ENCODE results near the gene PHB1. TPM values are rescaled to one million over a fixed set of nuclear protein-coding genes. Genes with fewer than 3 reads are reported as not detected.

Gene PHB1
- 100 to 1,000 TPM; 203 to 215 TPM for total RNA-seq
- long read RNA-seq, transcript PHB-201 (7 exons, 1,832 nt) = major isoform, 122 of 132 reads
- long read RNA-seq, partial matches to known transcripts = 4 of 132 reads
- long read RNA-seq, other reads (novel, unspliced or antisense) = 4 of 132 reads

DNA sequence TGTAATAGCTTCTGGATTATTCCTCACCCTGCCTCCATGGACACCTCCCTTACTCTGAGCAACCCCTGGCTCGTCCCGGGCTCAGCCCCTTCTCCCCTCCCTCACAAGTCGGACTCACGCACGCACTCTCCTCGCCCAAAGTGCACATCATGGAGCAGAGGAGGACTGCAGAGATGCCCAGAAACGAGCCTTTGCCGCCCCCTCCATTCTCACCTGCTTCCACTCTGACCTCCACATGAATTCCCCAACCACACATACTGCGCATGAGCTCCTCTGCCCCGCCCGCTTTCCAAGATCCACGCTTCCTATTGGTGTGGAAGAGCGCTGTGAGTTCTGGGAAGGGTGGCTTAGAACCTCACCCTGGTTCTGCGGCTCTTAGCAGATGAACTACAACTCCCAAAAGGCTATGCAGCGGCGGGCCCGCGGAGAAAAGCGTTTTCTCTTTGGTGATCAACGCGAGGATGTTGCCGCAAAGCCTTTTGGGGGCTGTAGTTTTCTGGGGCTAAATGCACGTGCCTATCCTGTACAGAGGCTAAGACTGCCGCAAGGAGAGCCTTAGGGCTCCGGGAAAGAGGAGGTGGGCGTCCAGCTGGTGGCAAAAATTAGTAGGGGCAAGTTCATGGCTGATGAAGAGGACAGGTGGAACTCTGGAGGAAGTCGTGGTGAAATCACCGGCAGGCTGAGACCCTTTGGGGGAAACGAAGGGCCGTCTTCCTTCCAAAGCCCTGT, at the start of gene PHB1:
Gene PHB1 (minus strand): TSS at position 261 of the 729 bp plus-strand sequence. CDS start 1,618 bp downstream, outside the sequence.
- intact Hi-C loops (cut with DNase I) = no loop called here

DNA sequence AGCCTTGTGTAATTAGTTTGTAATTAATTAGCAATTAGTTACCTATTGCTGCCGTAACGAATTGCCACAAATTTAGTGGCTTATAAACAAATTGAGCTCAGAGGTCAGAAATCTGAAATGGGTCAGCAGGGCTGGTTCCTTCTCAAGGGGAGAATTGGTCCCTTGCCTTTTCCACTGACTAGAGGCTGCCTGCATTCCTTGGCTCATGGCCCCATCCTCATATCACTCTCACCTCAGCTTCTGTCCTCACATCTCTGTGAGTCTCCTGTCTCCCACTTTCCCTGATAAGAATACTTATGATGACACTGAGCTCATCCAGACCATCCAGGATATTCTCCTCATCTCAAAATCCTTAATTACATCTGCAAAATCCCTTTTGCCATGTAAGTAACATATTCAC, 49.4 kb upstream of the PHB1 start:
- DNase-seq = no peak
- intact Hi-C loops (cut with DNase I) = no loop called here

More for the DNA sequence above, at the start of gene PHB1:
- DNase-seq (peak; percentile 96), ATAC-seq (peak; percentile 100)

DNA sequence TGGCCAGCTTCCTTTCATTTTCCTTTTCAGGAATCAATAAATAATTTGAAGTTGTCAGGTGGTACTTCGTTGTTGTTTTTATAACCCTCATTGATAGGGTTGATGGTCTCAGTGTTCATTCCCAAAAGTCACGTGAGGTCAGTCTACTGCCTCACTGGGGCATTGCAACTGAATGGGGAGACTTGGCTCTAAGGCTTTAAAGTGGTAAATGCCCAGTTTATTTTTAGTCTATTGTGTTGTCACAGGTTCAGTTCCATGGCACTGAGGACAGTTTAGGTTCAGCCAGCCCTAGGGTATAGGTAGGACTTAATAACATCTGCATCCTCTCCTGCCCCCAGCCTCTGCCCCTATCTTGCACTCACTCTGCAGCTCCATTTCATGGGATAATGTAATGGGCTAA, 46.9 kb upstream of the PHB1 start:
- no peak for ATAC-seq
- no peak for DNase-seq
- intact Hi-C loops (cut with DNase I) = no loop called here

More for the DNA sequence above, 49.4 kb upstream of the PHB1 start:
- ATAC-seq = no peak

DNA sequence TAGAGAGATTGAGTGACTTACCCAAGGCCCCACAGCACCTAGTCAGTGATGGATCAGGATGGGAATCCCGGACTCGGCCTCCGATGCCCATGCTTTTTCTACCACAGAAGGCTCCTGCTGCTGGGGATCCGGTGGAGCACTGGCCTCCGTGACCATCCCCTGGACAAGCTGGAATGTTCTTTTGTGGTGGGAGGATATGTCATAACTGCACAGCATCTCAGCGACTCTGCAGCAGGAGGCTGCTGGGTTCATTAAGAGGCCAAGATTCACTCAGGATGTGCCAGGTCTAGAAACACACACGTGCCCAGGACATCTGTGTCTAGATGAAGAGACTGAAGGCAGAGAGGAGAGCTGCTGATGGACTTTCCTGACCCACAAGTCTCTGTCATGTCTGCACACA, 45.7 kb upstream of the PHB1 start:
- DNase-seq = no peak
- ATAC-seq = no peak
- intact Hi-C loops (cut with DNase I) = no loop called here

DNA sequence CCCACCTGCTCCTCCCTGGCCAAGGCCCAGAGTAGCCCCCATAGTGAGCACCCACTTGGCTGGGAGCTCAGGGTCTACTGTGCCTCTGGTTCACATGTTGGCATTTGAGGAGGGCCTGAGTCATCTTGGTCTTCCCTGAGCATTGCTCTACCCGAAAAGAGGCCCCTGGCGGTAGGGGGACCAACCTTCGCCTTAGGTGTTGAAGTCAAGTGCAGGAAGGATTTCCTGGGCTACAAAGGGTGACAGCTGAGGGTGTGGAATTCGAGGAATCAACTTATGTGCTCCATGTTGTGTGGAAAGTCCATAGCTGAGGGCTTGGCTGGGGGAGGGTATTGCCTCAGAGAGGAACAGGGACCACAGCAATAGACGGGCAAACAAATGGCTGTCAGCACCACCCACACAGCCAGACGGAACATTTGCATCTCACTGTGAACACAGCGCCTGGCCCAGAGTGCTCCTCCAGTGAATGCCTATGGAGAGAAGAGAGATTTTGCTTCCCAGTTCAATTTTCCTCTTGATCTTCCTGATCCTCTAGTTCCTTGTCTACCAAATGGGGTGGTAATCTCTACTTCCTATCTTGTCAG, 44.8 kb upstream of the PHB1 start:
- intact Hi-C loops (cut with DNase I) = no loop called here
- DNase-seq (no peak), ATAC-seq (no peak)

DNA sequence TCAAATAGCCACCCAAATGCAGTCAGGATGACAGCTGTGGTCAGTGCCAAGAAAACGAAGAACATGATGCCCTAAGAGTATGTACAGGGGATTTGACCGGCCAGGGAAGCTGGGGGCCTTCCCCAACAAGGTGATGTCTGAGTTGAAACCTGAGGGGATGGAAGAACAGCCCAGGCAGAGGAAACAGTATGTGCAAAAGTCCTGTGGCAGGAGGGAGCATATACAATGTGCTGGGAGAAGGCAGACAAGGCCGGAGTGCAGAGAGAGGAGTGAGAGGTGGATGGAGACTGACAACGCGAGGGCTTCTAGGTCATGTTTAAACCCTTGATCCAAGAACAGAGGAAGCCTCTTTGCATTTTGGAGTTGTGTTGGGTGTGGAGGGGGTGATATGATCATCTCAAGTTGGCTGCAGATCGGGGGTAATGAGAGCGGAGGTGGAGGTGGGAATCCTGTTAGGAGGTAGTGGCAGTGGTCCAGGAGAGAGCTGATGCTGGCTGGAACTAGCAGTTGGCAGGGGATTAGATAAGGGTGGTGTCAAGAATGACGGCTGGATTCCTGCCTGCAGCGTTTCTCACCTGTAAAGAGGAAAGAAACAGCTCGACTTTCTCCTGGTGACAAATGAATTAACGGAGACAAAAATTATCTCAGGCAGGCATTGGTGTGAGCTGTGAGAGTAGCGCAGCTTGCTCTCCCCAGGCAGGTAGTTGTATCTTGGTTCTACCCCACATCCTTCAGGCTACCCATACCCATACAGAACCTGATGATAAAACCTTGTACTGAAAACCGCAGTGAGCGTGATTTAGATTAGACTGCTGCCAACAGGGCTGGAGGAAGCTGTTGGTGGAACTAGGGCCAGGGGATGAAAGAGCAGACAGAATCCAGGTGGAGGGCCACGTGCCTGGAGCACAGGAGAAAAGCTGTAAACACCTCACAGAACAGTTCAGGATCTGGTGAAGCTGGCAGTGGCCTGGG, 43.2 kb upstream of the PHB1 start:
- intact Hi-C loops (cut with DNase I) = no loop called here
- ATAC-seq (no peak), DNase-seq (no peak)

DNA sequence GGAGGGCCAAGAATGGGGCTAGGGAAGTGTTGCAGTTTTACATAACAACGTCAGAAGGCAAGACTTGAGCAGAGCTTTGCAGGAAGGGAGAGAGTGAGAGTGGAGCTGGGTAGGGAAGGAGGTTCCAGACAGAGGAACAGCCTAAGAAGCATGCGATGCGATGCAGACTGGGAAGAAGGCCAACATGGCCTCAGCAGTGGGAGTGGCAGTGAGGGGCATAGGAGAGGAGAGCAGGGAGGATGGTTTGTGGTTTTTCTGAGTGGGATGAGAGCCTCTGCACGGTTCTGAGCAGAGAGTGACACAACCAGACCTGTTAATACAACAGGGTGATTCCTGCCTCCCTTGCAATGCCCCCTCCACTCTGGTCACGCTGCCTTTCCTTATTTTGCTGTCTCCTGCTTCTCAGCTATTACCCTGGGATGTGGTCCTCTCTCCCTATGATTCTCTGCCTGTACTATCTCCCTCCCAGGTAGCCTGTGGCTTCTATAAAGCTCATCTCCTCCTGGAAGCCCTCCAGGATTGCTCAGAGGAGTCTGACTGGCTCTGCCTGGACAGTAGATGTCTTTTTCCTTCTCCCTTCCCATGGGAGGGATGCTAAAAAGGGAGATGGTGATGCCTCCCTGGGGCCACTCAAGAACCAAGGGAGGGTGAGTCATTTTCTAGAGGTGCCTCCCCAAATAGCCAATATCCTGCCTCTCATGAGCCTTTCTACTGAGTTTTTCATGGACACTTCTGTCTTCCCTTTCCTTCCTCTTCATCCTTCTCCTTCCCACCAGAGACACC, 41.7 kb upstream of the PHB1 start:
- ATAC-seq (peak in 1 of 2 donors; percentile 68), DNase-seq (peak; percentile 43)
- intact Hi-C loops (cut with DNase I) = no loop called here

DNA sequence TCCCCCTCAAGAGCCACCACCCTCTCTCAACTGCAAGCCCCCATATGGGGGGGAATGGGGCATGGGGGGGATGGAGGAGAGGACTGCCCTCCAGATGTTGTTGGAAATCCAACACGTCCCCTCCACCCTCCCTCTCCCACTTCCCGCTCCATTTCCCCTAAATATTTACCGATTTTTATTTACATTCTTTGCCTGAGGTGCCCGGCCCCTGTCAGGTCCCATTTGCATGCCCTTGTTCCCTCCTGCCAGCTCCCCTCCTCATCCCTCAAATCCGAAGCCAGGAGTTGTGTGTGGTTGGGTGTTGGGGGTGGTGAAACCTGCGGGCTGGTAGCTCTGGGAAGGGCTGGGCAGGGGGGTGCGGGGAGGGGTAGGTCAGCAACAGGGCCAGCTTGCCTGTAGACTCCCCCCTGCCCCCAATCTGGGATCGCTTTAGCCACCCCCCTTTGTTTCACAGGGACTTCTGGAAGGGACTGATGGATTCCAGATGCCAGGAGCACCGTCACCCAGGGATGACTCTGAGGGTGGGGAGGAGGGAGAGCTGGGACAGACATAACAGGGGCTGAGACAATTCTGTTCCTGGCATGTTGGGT, 40.7 kb upstream of the PHB1 start:
- intact Hi-C loops (cut with DNase I) = no loop called here
- ATAC-seq (no peak), DNase-seq (no peak)

DNA sequence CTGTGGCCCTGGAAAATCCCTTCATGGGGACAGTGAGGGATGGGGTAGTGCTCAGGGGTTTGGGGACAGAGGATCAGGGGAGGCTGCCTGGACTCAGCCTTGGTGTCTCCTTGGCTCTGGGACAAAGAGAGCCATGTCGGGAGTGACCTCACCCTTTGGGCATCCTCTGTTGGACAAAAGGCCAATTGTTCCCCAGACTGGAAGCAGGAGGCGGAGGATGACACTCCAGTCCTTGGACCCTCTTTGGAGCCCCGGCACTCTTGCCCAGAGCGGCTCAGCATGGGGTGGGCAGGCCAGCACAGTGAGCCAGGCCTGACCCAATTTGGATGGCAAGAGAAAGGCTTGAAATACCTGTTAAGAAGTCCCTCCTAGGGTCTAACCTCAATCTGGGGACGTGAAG, 39.4 kb upstream of the PHB1 start:
- DNase-seq (no peak), ATAC-seq (peak in 1 of 2 donors; percentile 16)

DNA sequence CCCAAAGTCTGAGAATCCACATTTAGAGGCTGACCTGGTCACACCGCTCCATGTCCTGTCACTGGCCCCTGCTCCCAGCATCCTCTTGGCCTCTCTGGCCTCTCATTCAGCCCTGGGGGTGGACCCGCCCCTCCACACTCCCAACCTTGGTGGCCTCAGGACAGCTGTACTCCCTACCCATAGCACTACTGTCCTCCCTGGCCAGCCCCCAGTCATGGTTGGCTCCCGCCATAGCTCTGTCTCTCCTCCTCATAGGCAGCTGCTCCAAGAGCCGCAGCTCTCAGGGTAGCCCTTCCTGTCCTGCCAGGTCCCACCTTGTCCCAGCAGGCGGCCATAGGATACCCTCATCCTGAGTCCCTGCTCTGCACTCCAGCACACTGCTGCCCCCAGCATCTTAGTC, 38.0 kb upstream of the PHB1 start:
- no peak for ATAC-seq
- DNase-seq = no peak
- intact Hi-C loops (cut with DNase I) = no loop called here

More for the DNA sequence above, 39.4 kb upstream of the PHB1 start:
- intact Hi-C loops (cut with DNase I) = no loop called here

DNA sequence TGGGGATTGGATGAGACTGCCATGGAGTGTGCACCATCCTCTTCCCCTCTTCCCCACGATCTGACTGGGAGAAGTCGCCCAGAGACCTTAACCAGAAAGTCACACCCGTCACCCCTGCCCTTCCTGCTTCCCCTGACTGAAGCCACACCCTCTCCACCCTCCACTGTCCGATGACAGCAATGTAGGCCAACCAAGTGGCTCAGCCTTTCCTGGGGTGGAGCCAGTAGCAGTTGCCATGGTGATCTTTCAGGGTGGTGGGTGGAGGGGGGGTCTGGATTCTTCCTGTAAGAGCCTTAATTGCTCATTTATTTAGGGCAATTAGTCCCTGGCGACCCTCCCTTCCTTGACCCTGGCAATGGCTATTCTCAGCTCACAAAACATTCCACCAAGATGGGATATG, 37.5 kb upstream of the PHB1 start:
- ATAC-seq (peak in 1 of 2 donors; percentile 20), DNase-seq (no peak)
- intact Hi-C loops (cut with DNase I) = no loop called here

DNA sequence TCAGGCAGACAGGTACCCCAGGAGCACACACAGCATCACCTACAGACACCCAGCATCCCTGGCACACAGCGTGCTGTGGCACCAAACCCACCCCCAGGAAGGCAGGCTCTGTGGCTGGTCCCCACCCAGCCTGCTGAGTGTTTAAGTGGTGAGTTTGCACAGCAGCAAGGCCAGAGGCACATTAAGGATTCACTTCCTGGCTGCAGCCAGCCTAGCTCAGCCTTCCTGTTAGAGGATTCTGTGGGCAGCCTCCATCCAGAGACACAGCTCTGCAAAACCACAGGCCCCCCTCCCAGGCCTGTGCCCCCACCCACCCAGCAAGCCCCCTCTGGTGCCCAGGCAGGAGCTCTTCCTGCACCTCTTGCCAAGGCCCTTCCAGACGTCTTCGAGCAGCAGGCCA, 36.1 kb upstream of the PHB1 start:
- no peak for ATAC-seq
- intact Hi-C loops (cut with DNase I) = no loop called here
- DNase-seq = no peak

DNA sequence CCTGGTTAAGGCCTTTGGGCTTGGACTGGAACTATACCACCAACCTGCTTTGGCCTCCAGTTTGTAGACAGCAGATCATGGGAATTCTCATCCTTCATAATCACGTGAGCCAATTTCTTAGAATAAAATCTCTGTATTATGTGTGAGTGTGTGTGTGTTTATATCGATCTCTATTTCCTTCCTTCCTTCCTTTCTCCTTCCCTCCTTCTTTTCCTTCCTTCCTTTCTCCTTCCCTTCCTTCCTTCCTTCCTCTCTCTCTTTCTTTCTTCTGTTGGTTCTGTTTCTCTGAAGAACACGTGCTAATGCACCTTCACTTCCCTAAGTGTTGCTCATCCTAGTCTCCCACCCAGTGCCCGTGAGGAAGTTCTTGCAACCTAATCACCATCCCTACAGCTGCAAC, 35.5 kb upstream of the PHB1 start:
- intact Hi-C loops (cut with DNase I) = no loop called here
- ATAC-seq (no peak), DNase-seq (no peak)

DNA sequence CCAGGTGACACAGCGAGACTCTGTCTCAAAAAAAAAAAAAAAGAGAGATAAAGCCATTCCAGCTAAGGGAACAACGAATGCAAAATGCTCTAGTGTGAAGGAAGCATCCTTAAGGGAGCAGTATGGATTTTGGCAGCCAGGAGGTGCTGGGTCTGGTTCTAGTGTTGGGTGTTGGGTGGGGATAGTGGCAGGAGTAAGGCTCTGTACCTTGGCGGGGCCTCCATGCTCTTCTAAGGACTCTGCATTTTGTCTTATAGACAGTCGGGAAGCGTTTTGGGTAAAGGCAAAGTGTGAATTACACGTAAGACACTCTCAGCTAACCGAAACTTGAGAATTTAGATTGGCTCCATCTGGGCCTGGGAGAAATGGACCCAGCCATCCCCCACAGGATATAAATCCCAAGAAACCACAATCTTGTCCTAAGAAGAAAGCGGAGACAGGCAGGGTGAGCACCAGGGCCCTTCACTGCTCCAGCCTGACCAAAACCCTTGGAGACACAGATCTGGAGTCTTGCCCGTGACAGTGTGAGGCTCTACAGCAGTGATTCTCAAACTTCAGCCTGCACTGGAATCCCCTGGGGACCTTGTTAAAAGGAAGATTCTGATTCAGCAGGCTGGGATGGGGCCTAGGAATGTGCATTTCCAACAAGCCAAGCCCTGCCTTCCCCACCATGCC, 33.1 kb upstream of the PHB1 start:
- DNase-seq (no peak), ATAC-seq (peak in 1 of 2 donors; percentile 54)
- intact Hi-C loops (cut with DNase I) = no loop called here

DNA sequence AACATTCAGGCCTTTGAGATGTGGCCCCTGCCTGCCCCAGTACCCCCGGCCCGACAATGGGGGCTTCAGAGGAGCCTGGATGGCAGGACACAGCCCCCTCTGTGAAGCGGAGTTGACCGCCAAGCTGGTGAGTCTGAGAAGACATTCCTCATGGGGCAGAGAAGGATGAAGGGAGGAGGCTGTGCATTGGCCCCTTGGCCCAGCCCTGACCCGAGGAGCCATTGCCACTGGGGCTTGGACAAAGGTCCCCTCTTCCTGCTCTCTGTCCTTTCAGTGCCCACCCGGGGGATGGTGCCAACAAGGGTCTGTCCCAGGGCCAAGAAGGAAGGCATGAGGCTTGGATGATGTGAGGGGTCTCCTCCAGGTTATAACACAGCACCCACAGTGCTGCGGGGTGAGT, 30.9 kb upstream of the PHB1 start:
- DNase-seq (no peak), ATAC-seq (no peak)
- intact Hi-C loops (cut with DNase I) = no loop called here

DNA sequence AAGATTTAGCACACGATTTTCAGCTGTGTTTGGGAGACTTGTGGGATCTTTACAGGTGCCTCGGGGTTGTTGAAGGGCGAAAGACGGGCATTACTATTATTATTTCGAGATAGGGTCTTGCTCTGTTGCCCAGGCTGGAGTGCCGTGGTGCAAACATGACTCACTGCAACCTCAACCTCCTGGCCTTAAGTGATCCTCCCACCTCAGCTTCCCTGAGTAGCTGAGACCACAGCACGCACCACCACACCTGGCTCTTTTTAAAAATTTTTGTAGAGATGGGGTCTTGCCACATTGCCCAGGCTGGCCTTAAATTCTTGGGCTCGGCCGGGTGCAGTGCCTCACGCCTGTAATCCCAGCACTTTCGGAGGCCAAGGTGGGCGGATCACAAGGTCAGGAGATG, 29.7 kb upstream of the PHB1 start:
- intact Hi-C loops (cut with DNase I) = no loop called here
- ATAC-seq = no peak
- no peak for DNase-seq

DNA sequence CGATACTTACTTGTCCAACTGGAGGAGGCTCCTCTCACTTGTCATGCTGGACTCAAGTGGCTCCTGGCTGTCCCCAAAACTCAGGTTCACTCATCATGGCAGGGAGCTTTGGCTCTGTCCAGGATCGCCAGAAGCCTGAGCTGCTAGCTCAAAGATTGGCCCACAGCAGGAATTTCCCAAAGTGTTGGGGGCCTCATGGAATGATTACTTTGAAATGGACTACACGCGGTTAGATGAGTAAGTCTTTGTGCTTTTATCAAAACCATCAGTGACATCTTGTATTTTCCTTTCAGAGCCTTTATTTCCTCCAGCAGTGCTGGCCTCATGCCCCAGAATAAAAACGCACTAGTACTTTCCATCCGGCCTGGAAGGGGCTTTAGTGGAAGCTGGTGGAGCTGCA, 29.2 kb upstream of the PHB1 start:
- no peak for DNase-seq
- intact Hi-C loops (cut with DNase I) = no loop called here
- no peak for ATAC-seq

DNA sequence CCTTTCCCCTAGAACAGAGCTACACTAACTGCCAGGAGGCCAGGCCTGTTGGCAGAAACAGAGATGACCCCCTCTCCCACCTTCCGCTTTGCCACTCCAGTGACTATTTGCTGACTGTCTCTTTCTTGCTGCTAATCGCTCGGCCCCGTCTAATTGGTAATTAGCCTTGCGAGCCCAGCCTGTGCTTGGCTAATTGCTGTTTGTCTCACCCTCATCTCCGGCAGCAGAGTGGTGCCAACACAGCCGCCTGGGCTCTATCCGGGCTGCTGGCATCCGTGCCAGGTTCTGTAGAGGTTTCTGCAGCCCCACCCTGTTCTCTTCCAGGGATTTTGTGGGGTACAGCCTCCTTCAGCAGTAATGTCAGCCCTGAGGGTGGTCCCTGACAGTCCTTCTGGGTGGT, 27.4 kb upstream of the PHB1 start:
- intact Hi-C loops (cut with DNase I) = no loop called here
- DNase-seq = no peak
- ATAC-seq = no peak
